ENCODE data around the gene PPP1R7. TPM values are rescaled to one million over a fixed set of nuclear protein-coding genes. Genes with fewer than 3 reads are reported as not detected.

Gene PPP1R7
- total and polyA plus RNA-seq, 2 of the 4 experiments (the other 2 are of a cell fraction), result 60.8 to 70.0 TPM

- peaks cover 11% of the 10 kb centered on the region for H3K36me3 ChIP-seq (ENCODE audit: control insufficient read depth, insufficient read depth, low read length)
- no peak overlapping the region for H2AK9ac ChIP-seq (replicated peaks; ENCODE audit: low read depth, low read length, poor library complexity)
- H3K79me1 ChIP-seq (ENCODE audit: low read depth in 1 of 2, low read length in 2 of 2), result no peaks in the 10 kb centered on the region
- no peak for DNase-seq
- H3K4me2 ChIP-seq (ENCODE audit: low read depth, low read length), result no peak overlapping the region
- H2BK5ac ChIP-seq (ENCODE audit: low read depth, low read length, poor library complexity, severe bottlenecking), result no peak overlapping the region
- H4K8ac ChIP-seq (ENCODE audit: low read depth in 2 of 2, low read length in 2 of 2), result no peak overlapping the region
- in situ Hi-C loops (cut with MboI; ENCODE audit: low sequenced_read_pairs), result no loop called here
- H3K4me3 ChIP-seq (ENCODE audit: insufficient read depth, low read depth, low read length), result no peak overlapping the region
- no peak overlapping the region for H3K4ac ChIP-seq (ENCODE audit: low read depth, low read length)
- no peak overlapping the region for H4K5ac ChIP-seq (ENCODE audit: low read depth, low read length)
- TF ChIP-seq FOS (IDR thresholded peaks at IDR 0.05; ENCODE audit: low read depth, low read length) (no peak), CEBPB (IDR thresholded peaks at IDR 0.05; ENCODE audit: low read depth, low read length) (no peak), MAFK (IDR thresholded peaks at IDR 0.05; ENCODE audit: low read depth, low read length) (no peak), RCOR1 (IDR thresholded peaks at IDR 0.05; ENCODE audit: insufficient replicate concordance, low read length) (no peak), MXI1 (IDR thresholded peaks at IDR 0.05; ENCODE audit: borderline replicate concordance, low read depth, low read length) (no peak), RFX5 (IDR thresholded peaks at IDR 0.05; ENCODE audit: low read depth, low read length) (no peak), CTCF (conservative IDR thresholded peaks at IDR 0.05; ENCODE audit: low read depth, low read length) (no peak)
- POLR2A ChIA-PET (ENCODE audit: unreplicated experiment), result no interaction called here
- no peak overlapping the region for H3K14ac ChIP-seq (replicated peaks; ENCODE audit: low read depth, low read length)
- H4K91ac ChIP-seq (ENCODE audit: insufficient read depth, low read depth, low read length), result no peak overlapping the region
- H2BK120ac ChIP-seq (ENCODE audit: low read depth, low read length), result no peak overlapping the region
- no TSS peak for BruUV-seq (replicated peaks)
- H3K9me1 ChIP-seq (ENCODE audit: insufficient read depth, low read length), result peaks cover 3% of the 10 kb centered on the region; the same call in 1 of the 2 replicates
- no peaks in the 10 kb centered on the region for H3K27me3 ChIP-seq (ENCODE audit: control insufficient read depth, insufficient read depth, low read length)
- H3K9ac ChIP-seq (ENCODE audit: low read depth, low read length), result no peak overlapping the region
- no peak overlapping the region for H3K23ac ChIP-seq (ENCODE audit: low read depth, low read length)
- no peak overlapping the region for H2AFZ ChIP-seq (replicated peaks; ENCODE audit: low read length, poor library complexity)
- H3K56ac ChIP-seq (ENCODE audit: extremely low read depth, insufficient read depth, low read length), result no peak overlapping the region
- no peak for ATAC-seq (ENCODE audit: low read depth)
- CTCF ChIA-PET, result interaction anchor here (0.6 kb wide), 1 partner anchor 101 kb away, joined by 3 read pairs; no protein-coding TSS in a partner anchor
- dilution Hi-C loops (cut with HindIII; ENCODE audit: low sequenced_read_pairs, unreplicated experiment), result no loop called here
- H3K27ac ChIP-seq (ENCODE audit: insufficient read depth, low read length), result no peak overlapping the region
- no peaks in the 10 kb centered on the region for H3K4me1 ChIP-seq (ENCODE audit: control insufficient read depth, insufficient read depth, low read length)
- no peaks in the 10 kb centered on the region for H4K20me1 ChIP-seq (ENCODE audit: insufficient read depth, low read length)
- H3K9me3 ChIP-seq (ENCODE audit: control insufficient read depth, insufficient read depth, low read length), result peaks cover 2% of the 10 kb centered on the region; the same call in 1 of the 2 replicates
- 75% methylated on average over 8 of the region's 16 CpGs; no CpG with 5 or more reads in 1 of the 2 experiments for WGBS, 2 experiments (ENCODE audit: extremely low coverage in 2 of 2, insufficient read length in 1 of 2)
- intact Hi-C loops (cut with micrococcal nuclease), result no loop called here
- no peak overlapping the region for H2BK20ac ChIP-seq (ENCODE audit: low read depth, low read length)
- H3K18ac ChIP-seq (ENCODE audit: low read depth, low read length), result no peak overlapping the region
- no peak overlapping the region for H2BK15ac ChIP-seq (ENCODE audit: low read depth, low read length)
- no peak overlapping the region for H2AK5ac ChIP-seq (ENCODE audit: low read depth, low read length)
Measured at GRCh38 chr2:241123816-241124536, 26.3 kb upstream of the PPP1R7 start.

Measured in IMR-90 (cell line).